DOHH2 (cell line): ENCODE data around the gene JCHAIN.

Experiments
- H3F3A ChIP-seq: fragments of 200-600 bp; sonication (generic), shearing (Covaris generic); 2 replicates; pipeline ENCODE4 v1.6.0; 2016; ENCODE audit warnings: antibody characterized with exemption, mild to moderate bottlenecking; ENCODE audit not compliant: control insufficient read depth, insufficient read depth
- H3K27ac ChIP-seq: fragments of 200-600 bp; sonication (generic); 2 replicates; pipeline ENCODE4 v1.5.1; 2014; ENCODE audit warnings: low read depth, mild to moderate bottlenecking, low read length, moderate library complexity
- H3K27me3 ChIP-seq: fragments of 200-600 bp; sonication (generic); 2 replicates; pipeline ENCODE4 v1.6.1; 2014; ENCODE audit warnings: mild to moderate bottlenecking, low read length, mixed read lengths; ENCODE audit not compliant: control insufficient read depth
- H3K36me3 ChIP-seq: fragments of 200-600 bp; sonication (generic); 2 replicates; pipeline ENCODE4 v1.6.1; 2014; ENCODE audit warnings: mild to moderate bottlenecking, low read length, moderate library complexity, mixed read lengths; ENCODE audit not compliant: control insufficient read depth
- H3K4me1 ChIP-seq: fragments of 200-600 bp; sonication (generic); 2 replicates; pipeline ENCODE4 v1.6.1; 2014; ENCODE audit warnings: mild to moderate bottlenecking, low read length, mixed read lengths; ENCODE audit not compliant: control insufficient read depth
- H3K4me2 ChIP-seq: fragments of 200-600 bp; sonication (generic); 2 replicates; pipeline ENCODE4 v1.6.0; 2014; ENCODE audit warnings: mild to moderate bottlenecking, low read length, moderate library complexity
- H3K4me3 ChIP-seq: fragments of 200-600 bp; sonication (generic); 2 replicates; pipeline ENCODE4 v1.5.1; 2014; ENCODE audit warnings: mild to moderate bottlenecking, low read length, mixed read lengths
- H3K79me2 ChIP-seq: fragments of 200-600 bp; sonication (generic); 2 replicates; pipeline ENCODE4 v1.6.1; 2014; ENCODE audit warnings: mild to moderate bottlenecking, low read length, mixed read lengths; ENCODE audit not compliant: control insufficient read depth
- H3K9me2 ChIP-seq: fragments of 200-600 bp; sonication (generic); replicated peaks from 2 replicates; pipeline ENCODE4 v1.6.1; 2014; ENCODE audit warnings: mild to moderate bottlenecking, low read length, mixed read lengths; ENCODE audit not compliant: control insufficient read depth
- H3K9me3 ChIP-seq: fragments of 200-600 bp; sonication (generic); 2 replicates; pipeline ENCODE4 v1.6.1; 2014; ENCODE audit warnings: antibody characterized with exemption, low read length, mixed read lengths; ENCODE audit not compliant: control insufficient read depth, insufficient read depth
- H4K20me1 ChIP-seq: fragments of 200-600 bp; sonication (generic); 2 replicates; pipeline ENCODE4 v1.6.0; 2014; ENCODE audit warnings: low read depth, mild to moderate bottlenecking, antibody characterized with exemption, low read length, moderate library complexity; ENCODE audit not compliant: control insufficient read depth, insufficient read depth
- EZH2phosphoT487 ChIP-seq: fragments of 200-600 bp; sonication (generic); IDR thresholded peaks from 2 replicates; pipeline ENCODE4 v1.6.1; 2017; ENCODE audit warnings: borderline replicate concordance, mild to moderate bottlenecking, antibody characterized with exemption, low read length, moderate library complexity, mixed read lengths
- TF ChIP-seq, protein P1 (sequence below): fragments of 200-600 bp; sonication (generic); IDR thresholded peaks from one replicate; pipeline ENCODE4 v1.5.1; 2014; ENCODE audit warnings: antibody characterized with exemption, mild to moderate bottlenecking, low read depth, low read length; ENCODE audit not compliant: poor library complexity, severe bottlenecking

JCHAIN gene

GRCh38 chr4:70660106-70660505 lies 6.2 kb downstream of the JCHAIN start:
- Histone ChIP-seq H4K20me1 (peaks cover 25% of the 10 kb centered on the region), H3K36me3 (peaks cover 98% of the 10 kb centered on the region), H3K79me2 (peaks cover 85% of the 10 kb centered on the region), H3K27me3 (no peaks in the 10 kb centered on the region), H3K9me2 (no peaks in the 10 kb centered on the region), H3K4me3 (peak overlapping the region; percentile 85), H3F3A (peaks cover 82% of the 10 kb centered on the region), H3K9me3 (no peaks in the 10 kb centered on the region), H3K27ac (peak overlapping the region; percentile 99), H3K4me1 (peaks cover 54% of the 10 kb centered on the region), H3K4me2 (peak overlapping the region; percentile 70)
- TF ChIP-seq, protein P1, sequence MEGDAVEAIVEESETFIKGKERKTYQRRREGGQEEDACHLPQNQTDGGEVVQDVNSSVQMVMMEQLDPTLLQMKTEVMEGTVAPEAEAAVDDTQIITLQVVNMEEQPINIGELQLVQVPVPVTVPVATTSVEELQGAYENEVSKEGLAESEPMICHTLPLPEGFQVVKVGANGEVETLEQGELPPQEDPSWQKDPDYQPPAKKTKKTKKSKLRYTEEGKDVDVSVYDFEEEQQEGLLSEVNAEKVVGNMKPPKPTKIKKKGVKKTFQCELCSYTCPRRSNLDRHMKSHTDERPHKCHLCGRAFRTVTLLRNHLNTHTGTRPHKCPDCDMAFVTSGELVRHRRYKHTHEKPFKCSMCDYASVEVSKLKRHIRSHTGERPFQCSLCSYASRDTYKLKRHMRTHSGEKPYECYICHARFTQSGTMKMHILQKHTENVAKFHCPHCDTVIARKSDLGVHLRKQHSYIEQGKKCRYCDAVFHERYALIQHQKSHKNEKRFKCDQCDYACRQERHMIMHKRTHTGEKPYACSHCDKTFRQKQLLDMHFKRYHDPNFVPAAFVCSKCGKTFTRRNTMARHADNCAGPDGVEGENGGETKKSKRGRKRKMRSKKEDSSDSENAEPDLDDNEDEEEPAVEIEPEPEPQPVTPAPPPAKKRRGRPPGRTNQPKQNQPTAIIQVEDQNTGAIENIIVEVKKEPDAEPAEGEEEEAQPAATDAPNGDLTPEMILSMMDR: no peak
- no peak for TF ChIP-seq EZH2phosphoT487

- Histone ChIP-seq H3K9me3 (no peaks in the 10 kb centered on the region), H3K4me1 (peaks cover 71% of the 10 kb centered on the region), H3K27me3 (no peaks in the 10 kb centered on the region), H3K9me2 (no peaks in the 10 kb centered on the region), H3K4me2 (peak overlapping the region; percentile 70), H3K4me3 (peak overlapping the region; percentile 66), H3K79me2 (peaks cover 68% of the 10 kb centered on the region), H4K20me1 (peaks cover 29% of the 10 kb centered on the region), H3K36me3 (peaks cover 98% of the 10 kb centered on the region), H3K27ac (peak overlapping the region; percentile 44), H3F3A (peaks cover 88% of the 10 kb centered on the region)
- TF ChIP-seq, protein P1: no peak
- no peak for TF ChIP-seq EZH2phosphoT487
Measured at GRCh38 chr4:70658418-70658817, 7.9 kb downstream of the JCHAIN start.

- peaks cover 98% of the 10 kb centered on the region for H3K36me3 ChIP-seq
- H3K4me2 ChIP-seq: peak overlapping the region; percentile 70
- H3K27me3 ChIP-seq: no peaks in the 10 kb centered on the region
- H3F3A ChIP-seq: peaks cover 93% of the 10 kb centered on the region
- peak overlapping the region; percentile 66 for H3K4me3 ChIP-seq
- H3K9me3 ChIP-seq: no peaks in the 10 kb centered on the region
- peaks cover 57% of the 10 kb centered on the region for H3K79me2 ChIP-seq
- TF ChIP-seq, protein P1: no peak
- no peak for TF ChIP-seq EZH2phosphoT487
- H3K27ac ChIP-seq: peak overlapping the region; percentile 44
- H3K4me1 ChIP-seq: peaks cover 82% of the 10 kb centered on the region
- no peaks in the 10 kb centered on the region for H3K9me2 ChIP-seq
- H4K20me1 ChIP-seq: peaks cover 29% of the 10 kb centered on the region
Measured at GRCh38 chr4:70657326-70657725, 9.0 kb downstream of the JCHAIN start.
